ENCODE measurements around the gene RNF7. TPM values are rescaled to one million over a fixed set of nuclear protein-coding genes. Genes with fewer than 3 reads are reported as not detected.
"Not testable (repeated sequence)": the region's sequence is repeated elsewhere in the genome, so short reads cannot be mapped to it uniquely, and the experiment has no call there.

The RNF7 gene
- polyA plus RNA-seq, 1 donor, result 83.4 TPM

DNA sequence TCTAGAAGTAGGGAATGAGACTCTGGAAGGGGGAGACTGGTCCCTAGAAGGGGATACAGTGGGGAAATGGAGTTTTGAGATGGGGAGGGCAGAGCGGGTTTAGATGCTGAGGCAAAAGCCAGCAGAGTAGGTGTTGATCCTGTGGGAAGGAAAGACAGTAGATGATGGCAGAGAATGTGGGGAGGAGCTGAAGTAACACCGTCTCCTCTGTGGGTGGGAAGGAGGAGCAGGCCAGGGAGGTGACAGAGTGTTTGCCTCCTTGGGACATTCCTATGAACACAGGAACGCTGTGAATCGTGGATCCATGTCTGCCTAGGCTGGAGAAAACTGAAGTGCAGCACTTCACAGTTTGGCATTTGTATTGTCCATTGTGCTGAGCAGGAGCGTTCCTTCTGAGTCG is 45.5 kb downstream of the RNF7 start:
- DNase-seq, result no peak

DNA sequence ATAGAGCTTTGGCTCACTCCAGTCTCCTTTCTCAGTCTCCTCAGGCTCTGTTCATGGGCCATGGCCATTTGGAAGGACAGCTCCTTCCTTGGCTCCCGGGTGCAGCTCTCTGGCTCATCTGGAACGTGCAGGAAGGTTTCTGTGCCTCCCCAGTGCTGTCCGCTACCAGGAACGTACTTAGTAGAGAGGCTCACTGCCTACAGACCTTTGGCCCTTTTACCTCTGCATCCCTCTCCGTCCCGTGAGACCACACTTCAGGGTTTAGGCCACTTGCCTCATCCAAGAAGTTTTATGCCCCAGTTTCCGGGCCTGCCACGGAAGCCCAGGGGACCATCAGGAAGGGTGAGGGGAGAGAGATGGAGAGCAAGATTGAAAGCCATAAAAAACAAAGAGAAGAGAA is 46.0 kb downstream of the RNF7 start:
- DNase-seq, result no peak

DNA sequence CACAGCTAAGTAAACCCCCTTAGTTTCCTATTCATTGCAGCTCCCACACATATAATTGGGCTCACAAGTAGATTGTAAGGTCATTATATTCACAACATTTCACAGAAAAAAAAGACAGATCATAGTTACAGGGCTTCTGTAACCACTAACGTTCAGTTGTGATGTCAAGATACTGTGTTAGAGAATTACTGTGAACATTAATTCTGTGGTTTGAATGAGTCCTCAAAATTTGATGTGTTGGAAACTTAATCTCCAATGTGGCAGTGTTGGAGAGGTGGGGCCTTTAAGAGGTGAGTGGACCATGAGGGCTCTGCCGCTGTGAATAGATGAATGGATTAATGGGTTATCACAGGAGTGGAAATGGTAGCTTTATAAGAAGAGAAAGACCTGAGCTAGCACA is 46.4 kb downstream of the RNF7 start:
- no peak for DNase-seq

DNA sequence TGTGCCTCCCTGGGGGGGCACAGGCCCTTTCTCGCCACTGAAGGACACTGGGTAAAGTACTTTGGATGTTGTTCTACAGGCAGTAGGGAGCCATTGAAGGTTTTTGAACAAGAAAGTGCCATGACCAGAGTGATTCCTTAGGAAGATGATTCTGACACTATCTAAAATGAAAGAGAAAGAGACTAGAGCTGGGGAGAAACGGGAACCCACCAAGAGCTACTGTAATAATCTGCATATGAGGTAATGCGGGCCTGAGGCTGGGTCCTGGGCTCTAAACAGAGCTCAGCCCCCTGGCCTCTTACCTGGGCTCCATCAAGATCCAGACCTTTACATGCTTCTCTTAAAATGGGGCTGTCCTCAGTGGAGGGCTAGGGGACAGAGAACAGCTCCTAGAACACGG is 50.1 kb downstream of the RNF7 start:
- no peak for DNase-seq

DNA sequence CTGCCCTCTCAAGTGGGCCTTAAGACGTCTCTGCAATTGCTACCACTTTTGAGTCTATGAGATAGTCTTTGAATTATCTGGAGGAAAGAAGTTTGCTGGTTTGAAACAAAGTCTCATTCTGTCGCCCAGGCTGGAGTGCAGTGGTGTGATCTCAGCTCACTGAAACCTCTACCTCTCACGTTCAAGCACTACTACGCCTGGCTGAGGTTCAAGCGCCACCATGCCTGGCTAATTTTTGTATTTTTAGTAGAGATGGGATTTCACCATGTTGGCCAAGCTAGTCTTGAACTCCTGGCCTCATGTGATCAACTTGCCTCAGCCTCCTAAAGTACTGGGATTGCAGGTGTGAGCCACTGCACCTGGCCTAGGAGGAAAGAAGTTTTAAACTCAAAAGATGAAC is 50.7 kb downstream of the RNF7 start:
- not testable (repeated sequence) for DNase-seq

DNA sequence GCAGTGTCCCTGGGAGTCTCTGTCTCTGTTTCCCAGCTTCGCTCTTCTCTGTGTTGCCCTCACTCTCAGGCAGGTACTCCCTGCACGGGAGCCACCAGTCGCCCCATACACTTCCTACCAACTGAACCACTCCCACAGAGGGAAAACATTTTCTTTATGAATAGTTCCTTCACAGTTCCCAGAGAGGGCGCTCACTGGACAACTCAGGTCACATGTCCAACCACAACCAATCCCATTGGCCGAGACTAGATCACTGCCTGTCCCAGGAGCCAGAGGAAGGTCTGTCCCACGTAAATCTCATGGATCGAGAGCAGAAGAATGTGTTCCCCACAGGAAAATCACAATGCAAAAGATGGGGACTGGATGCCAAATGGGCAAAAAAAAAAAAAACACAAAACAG is 51.2 kb downstream of the RNF7 start:
- DNase-seq, result no peak

DNA sequence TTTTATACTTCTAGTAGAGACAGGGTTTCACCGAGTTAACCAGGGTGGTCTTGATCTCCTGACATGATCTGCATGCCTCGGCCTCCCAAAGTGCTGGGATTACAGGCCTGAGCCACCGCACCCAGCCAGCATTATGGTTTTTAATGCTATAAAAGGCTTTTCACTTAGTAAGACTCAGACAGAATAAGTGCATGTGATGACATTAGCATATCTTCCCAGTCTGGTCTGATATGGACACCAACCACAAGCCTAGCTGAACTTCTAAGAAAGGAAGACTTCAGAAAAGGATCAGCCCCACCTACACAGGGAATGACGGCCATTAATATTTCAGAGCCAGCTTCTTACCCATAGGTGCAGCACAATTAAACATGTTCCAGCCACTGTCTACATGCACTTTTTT is 52.1 kb downstream of the RNF7 start:
- no peak for DNase-seq

DNA sequence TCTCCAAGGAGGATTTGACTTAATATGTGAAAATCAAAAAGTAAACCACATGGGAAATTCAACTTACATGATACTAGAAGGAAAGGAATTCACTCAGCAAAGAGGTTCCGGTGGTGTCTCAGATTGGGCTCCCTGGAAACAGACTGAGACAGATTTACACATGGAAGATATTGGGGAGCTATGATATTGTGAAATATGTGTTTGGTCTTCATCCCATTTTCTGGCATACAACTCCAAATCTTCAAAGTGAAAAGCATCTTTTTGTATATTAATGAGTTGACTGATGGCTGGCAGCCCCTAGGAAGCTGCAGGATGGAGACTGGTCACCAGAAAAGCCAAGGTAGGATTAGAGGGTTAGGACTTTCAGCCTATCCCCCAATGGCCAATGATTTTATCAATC is 54.4 kb downstream of the RNF7 start:
- DNase-seq, result no peak

DNA sequence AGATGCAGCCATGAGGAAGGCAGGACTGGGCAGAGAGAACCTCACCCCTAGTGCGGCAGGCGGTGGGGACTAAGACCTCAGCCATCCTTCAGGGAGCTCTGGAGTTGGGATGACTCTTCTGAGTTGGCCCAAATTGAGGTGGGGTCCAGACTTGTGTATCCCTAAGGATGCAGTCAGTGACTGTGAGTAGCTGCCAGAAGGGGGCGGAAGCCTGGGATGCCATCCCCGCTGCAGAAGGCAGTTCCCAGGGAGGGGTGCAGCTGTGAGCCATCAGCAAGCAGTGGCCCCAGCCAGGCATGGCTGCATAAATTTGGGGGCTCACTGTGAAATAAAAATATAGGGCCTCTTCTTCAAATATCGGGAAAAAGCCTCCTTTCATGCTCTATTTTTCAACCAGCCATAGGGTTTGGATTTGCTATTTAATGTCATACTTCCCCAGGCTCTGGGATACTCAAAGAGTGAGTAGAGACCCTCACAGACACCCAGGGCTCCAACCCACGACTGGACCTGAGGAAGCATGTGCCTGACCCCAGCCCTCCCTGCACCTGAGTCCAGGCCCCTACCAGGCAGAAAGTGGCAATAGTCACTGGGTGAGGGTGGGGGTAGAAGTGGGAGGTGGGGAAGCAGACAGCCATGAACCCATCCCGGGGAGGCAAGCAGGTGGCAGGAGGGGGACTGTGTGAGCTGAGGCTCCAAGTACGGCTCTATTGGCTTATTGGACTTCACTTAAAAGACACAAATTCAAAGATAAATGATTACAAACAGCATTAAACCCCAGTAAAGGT is 55.6 kb downstream of the RNF7 start:
- DNase-seq, result no peak

DNA sequence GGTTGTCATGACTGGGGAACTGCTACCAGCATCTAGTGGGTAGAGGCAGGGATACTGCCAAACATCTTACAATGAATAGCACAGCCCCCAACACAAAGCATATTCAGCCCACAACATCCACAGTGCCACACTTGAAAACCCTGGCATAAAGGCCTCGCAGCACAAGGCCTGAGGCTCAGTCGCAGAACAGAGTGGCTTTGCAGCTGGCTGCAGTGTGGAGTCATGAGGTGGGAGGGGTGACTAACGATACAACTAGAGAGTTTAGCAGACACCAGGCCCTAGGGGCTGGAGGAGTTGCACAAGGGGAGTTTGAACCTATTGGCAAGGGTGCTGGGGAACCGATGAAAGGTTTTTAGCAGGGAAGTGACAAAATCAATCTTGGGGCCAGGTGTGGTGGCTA is 57.2 kb downstream of the RNF7 start:
- DNase-seq, result no peak

DNA sequence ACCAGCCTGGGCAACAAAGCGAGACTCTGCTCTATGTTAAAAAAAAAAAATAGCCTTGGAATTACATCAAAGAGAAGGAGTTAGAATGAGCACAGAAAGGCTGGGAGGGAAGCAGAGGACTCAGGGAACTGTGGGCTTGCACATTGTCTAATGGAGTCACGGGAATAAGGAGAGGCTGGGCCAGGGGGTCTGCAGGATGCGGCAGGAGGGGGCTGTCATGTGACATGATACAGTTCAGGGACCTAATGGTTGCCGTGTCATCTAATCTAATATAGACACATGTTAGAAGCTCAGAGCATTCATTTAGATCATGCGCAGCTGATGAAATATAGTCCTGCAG is 57.6 kb downstream of the RNF7 start:
- no peak for DNase-seq

DNA sequence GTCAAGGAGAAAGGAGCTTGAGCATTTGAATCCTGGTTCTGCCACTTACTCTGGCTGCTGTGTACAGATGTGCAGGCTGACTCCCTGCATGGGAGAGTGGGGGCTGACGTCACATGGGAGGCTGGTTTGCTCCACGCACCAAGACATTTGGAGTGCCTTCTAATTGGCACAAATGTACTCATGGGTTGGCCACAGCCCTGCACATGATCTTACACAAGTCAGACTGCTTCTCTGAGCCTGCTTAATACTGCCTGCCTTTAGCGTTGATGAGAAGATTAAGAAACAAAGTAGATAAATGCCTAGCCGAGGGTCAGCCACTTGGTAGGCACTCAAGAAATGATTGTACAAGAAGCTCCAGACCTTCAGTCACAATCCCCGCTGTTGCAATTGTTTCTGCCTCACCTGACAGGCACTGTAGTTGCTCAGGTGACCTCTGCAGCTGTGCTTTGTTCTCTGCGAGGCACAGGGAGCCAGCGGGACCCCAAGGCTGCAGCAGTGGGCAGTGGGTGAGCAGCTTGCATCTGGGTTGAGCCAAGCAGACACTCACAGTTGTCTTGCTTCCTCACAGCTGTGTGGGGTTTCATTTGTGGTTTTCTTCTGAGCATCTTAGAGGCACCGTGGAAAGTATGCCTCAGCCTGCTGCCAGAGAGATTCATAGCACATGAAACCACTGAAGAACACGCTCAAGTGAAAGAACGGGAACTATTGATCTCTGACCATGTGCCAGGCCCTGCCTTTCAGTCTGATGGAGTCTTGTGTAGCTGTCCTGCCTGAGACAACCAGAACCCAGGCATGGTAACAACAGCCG is 58.2 kb downstream of the RNF7 start:
- peak; percentile 23 for DNase-seq

Other genes starting within 250 kb of the RNF7 start
- not detected for gene GRK7, start 25.1 kb downstream of the RNF7 start, polyA plus RNA-seq (ENCODE audit: insufficient read length)
- gene ATP1B3, start 138.3 kb downstream of the RNF7 start, polyA plus RNA-seq (ENCODE audit: insufficient read length), result 89.0 TPM

Measured in hindlimb muscle (tissue), 1 donor.